ENCODE measurements around the gene CCDC171. TPM values are rescaled to one million over a fixed set of nuclear protein-coding genes. Genes with fewer than 3 reads are reported as not detected.
A peak's percentile ranks its signal among the peaks of the same experiment; 100 is the strongest.

CCDC171 gene
- total RNA-seq, 1 donor = 8.1 TPM

DNA sequence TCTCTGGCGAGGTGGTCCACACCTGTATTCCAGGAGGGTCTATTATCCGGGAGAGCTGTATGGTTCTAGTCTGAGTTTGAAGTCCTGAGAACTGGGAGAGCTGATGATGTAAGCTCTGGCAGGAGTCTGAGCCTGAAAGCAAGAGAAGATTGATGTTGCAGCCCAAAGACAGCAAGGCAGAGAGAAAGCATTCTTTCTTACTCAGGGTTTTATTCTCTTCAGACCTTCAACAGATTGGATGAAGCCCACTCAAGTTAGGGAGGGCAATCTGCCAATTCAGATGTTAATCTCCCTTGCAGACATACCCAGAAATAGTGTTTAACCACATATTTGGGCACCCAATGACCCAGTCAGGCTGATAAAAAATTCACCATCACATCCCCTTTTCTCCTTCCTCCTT, 159.1 kb downstream of the CCDC171 start:
- H3K4me3 ChIP-seq (ENCODE audit: low read depth, low read length) = no peak overlapping the region
- DNase-seq (ENCODE audit: low read depth) = peak; percentile 63
- TF ChIP-seq, protein P1, sequence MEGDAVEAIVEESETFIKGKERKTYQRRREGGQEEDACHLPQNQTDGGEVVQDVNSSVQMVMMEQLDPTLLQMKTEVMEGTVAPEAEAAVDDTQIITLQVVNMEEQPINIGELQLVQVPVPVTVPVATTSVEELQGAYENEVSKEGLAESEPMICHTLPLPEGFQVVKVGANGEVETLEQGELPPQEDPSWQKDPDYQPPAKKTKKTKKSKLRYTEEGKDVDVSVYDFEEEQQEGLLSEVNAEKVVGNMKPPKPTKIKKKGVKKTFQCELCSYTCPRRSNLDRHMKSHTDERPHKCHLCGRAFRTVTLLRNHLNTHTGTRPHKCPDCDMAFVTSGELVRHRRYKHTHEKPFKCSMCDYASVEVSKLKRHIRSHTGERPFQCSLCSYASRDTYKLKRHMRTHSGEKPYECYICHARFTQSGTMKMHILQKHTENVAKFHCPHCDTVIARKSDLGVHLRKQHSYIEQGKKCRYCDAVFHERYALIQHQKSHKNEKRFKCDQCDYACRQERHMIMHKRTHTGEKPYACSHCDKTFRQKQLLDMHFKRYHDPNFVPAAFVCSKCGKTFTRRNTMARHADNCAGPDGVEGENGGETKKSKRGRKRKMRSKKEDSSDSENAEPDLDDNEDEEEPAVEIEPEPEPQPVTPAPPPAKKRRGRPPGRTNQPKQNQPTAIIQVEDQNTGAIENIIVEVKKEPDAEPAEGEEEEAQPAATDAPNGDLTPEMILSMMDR (IDR thresholded peaks at IDR 0.05; ENCODE audit: insufficient read depth, low read length) = no peak

DNA sequence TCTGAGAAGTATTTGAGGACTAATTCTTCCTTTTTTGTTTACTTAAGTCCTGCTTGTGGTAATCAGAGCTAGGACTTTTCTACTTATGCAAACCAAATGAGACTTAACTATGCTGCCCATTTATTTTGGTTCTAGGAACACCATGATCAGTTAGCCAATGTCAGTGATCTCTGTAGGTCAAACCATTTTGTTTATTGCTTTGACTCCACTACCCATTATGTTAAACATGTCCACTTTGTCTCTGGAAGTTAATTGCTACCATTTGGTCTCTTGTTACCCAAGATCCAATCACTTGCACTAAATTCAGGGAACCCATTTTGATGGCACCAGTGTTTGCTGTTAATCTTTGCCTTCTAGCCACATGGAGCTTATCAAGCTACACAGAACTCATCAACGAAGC, 161.9 kb downstream of the CCDC171 start:
- TF ChIP-seq, protein P1 (IDR thresholded peaks at IDR 0.05; ENCODE audit: insufficient read depth, low read length) = no peak
- H3K4me3 ChIP-seq (ENCODE audit: low read depth, low read length) = no peak overlapping the region
- no peak for DNase-seq (ENCODE audit: low read depth)

DNA sequence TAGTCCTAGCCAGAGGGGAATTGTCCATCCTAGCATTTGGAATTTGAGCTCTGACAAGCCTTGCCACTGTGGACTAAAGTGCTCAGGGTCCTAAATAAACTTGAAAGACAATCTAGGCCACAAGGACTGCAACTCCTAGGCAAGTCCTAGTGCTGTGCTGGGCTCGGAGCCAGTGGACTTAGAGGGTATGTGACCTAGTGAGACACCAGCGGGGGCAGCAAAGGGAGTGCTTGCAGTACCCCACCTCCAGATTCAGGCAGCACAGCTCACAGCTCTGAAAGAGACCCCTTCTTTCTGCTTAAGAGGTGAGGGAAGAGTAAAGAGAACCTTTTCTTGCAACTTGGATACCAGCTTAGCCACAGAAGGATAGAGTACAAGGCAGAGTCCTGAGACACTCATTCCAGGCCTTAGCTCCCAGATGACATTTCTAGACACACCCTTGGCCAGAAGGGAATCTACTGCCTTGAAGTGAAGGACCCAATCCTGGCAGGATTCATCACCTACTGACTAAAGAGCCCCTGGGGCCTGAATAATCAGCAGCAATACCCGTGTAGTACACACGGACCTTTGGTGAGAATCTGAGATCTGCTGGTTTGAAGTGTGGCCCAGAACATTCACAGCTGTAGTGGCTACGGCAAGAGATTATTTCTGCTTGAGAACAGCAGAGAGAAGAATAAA, 164.6 kb downstream of the CCDC171 start:
- H3K4me3 ChIP-seq (ENCODE audit: low read depth, low read length) = no peak overlapping the region
- DNase-seq (ENCODE audit: low read depth) = no peak
- TF ChIP-seq, protein P1 (IDR thresholded peaks at IDR 0.05; ENCODE audit: insufficient read depth, low read length) = no peak

DNA sequence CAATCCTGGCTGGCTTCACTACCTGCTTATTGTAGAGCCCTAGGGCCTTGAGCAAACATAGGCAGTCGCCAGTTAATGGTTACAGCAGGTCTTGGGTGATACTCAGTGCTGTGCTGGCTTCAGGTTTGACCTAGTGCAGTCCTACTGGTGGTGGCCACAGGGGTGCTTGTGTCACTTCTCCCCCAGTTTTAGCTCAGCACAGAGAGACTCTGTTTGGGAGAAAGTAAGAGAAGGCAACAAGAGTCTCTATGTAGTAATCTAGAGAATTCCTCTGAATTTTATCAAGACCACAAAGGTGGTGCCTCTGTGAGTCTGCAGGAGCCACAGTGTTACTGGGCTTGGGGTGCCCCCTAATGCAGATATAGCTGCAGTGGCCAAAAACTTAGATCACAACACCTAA, 165.6 kb downstream of the CCDC171 start:
- no peak for DNase-seq (ENCODE audit: low read depth)
- TF ChIP-seq, protein P1 (IDR thresholded peaks at IDR 0.05; ENCODE audit: insufficient read depth, low read length) = no peak
- no peak overlapping the region for H3K4me3 ChIP-seq (ENCODE audit: low read depth, low read length)

DNA sequence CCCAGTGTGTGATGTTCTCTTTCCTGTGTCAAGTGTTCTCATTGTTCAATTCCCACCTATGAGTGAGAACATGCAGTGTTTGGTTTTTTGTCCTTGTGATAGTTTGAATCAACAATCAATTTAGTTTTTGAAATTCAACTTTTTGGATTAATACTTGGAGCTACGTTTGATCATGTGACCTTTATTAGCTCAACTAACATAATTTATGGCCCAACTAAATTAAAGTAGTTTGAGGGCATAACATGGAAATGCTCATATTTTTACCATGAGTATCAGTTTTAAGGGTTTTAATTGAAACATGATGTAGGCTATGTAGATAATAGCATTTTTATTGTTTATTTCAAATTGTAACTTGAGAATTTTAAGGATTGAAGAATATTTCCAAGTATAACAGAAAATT, 168.0 kb downstream of the CCDC171 start:
- DNase-seq (ENCODE audit: low read depth) = no peak
- TF ChIP-seq, protein P1 (IDR thresholded peaks at IDR 0.05; ENCODE audit: insufficient read depth, low read length) = no peak
- no peak overlapping the region for H3K4me3 ChIP-seq (ENCODE audit: low read depth, low read length)

DNA sequence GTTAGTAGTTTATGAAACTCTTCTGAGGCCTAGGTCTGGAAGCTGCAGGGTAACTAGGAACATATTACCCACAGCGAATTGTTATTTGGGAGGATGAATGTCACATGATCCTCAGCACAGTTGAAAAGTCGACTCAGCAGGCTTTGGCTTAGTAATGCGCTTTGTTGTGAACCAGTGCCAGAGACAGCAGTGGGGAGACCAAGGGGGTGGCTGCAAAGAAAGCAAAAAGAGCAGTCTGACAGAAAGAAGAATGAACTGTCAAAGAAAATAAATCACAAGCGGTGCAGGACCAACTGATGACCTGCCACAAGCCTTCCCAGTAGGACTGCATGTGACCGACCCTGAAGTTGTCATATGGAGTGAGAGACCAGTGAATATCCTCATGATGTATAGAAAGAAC, 170.0 kb downstream of the CCDC171 start:
- TF ChIP-seq, protein P1 (IDR thresholded peaks at IDR 0.05; ENCODE audit: insufficient read depth, low read length) = no peak
- peak; percentile 35 for DNase-seq (ENCODE audit: low read depth)
- no peak overlapping the region for H3K4me3 ChIP-seq (ENCODE audit: low read depth, low read length)

DNA sequence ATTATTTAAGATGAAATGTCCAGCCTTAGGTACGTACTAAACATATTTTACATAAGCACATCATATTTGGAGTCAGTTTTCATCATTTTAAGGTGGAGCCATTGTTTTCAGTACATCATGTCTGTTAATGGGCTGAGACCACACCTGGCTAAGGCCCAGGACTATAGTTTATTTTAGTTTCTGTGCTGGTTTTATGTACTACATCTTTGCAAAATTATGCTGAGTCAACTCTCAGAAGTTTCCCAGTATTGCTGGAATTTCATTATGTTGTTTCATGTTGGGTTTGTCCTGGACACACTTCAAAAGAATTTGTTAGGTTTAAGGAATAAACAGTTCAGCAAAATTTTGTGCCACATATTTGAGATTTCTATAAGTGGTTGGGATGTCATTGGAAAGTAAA, 171.2 kb downstream of the CCDC171 start:
- DNase-seq (ENCODE audit: low read depth) = peak; percentile 80
- H3K4me3 ChIP-seq (ENCODE audit: low read depth, low read length) = no peak overlapping the region
- TF ChIP-seq, protein P1 (IDR thresholded peaks at IDR 0.05; ENCODE audit: insufficient read depth, low read length) = no peak

Data from fibroblast of the aortic adventitia (primary cell).